Esophagus muscularis mucosa (tissue), 4 donors: Measurements from ENCODE around the gene RTP2. TPM values are rescaled to one million over a fixed set of nuclear protein-coding genes. Genes with fewer than 3 reads are reported as not detected.

ENCODE experiments used
- DNase-seq: peaks from one replicate; pipeline ENCODE4 v3.0.0-alpha.2; 2017; ENCODE audit errors: extremely low spot score
- H3K27ac ChIP-seq, 4 donors: fragments of 200-600 bp; sonication (generic); replicated peaks in 1 of 4; 1 replicate in 3 of 4; 2 replicates in 1 of 4; pipeline ENCODE4 v1.5.1; 2016 to 2019; ENCODE audit warnings: mild to moderate bottlenecking in 1 of 4
- H3K27me3 ChIP-seq, 4 donors: fragments of 200-600 bp; sonication (generic); one replicate each; pipeline versions ENCODE4 v1.5.1 to v1.6.0; 2016 to 2019
- H3K36me3 ChIP-seq, 4 donors: fragments of 200-600 bp; sonication (generic); one replicate each; pipeline ENCODE4 v1.5.1; 2016 to 2019
- H3K4me1 ChIP-seq, 4 donors: fragments of 200-600 bp; sonication (generic); one replicate each; pipeline ENCODE4 v1.5.1; 2016 to 2019
- H3K4me3 ChIP-seq, 4 donors: fragments of 200-600 bp; sonication (generic); 1 replicate in 2 of 4; 2 replicates in 2 of 4; pipeline ENCODE4 v1.5.1; 2016 to 2019; ENCODE audit warnings: mild to moderate bottlenecking in 4 of 4, moderate library complexity in 1 of 4
- H3K9me3 ChIP-seq, 4 donors: fragments of 200-600 bp; sonication (generic); 1 replicate in 3 of 4; 2 replicates in 1 of 4; pipeline ENCODE4 v1.5.1; 2016 to 2019
- EP300 ChIP-seq: sonication (generic); formaldehyde crosslinking; IDR thresholded peaks from one replicate; pipeline ENCODE4 v1.6.1; 2017; ENCODE audit warnings: antibody characterized with exemption
- POLR2A ChIP-seq: fragments of 450-650 bp; IDR thresholded peaks from one replicate; pipeline ENCODE4 v1.6.1; 2017; ENCODE audit warnings: antibody characterized with exemption, moderate library complexity, mild to moderate bottlenecking, low read depth
- POLR2AphosphoS5 ChIP-seq, 2 donors: sonication (generic); formaldehyde crosslinking; IDR thresholded peaks; one replicate each; pipeline ENCODE4 v1.6.1; 2017; ENCODE audit warnings: antibody characterized with exemption in 2 of 2
- WGBS: methylation state at CpG from one replicate; pipeline ENCODE4 v1.1.5; 2018; 5-methylcytosine and 5-hydroxymethylcytosine counted together
- intact Hi-C: fragments of 100-400 bp; cut with DNase I; formaldehyde crosslinking; loops from one replicate; pipeline ENCODE4 v1.15.1; 2023
- total RNA-seq, 4 donors: library from RNA; depleted of rRNA; stranded (reverse); fragments of >200 nt; gene quantifications; one replicate each; pipeline versions ENCODE4 v1.1.0 to v1.2.1, GENCODE V29; 2016
- TF ChIP-seq, protein P1 (sequence below), 3 experiments: fragments of 200-600 bp in 2 of 3; fragments of 450-650 bp in 1 of 3; sonication (generic) in 2 of 3; IDR thresholded peaks; one replicate each; pipeline ENCODE4 v1.5.1; 2017 to 2019; ENCODE audit warnings: antibody characterized with exemption in 3 of 3, mild to moderate bottlenecking in 2 of 3, moderate library complexity in 1 of 3

The RTP2 gene
- total RNA-seq, 4 donors from 2014 or later: not detected

DNA sequence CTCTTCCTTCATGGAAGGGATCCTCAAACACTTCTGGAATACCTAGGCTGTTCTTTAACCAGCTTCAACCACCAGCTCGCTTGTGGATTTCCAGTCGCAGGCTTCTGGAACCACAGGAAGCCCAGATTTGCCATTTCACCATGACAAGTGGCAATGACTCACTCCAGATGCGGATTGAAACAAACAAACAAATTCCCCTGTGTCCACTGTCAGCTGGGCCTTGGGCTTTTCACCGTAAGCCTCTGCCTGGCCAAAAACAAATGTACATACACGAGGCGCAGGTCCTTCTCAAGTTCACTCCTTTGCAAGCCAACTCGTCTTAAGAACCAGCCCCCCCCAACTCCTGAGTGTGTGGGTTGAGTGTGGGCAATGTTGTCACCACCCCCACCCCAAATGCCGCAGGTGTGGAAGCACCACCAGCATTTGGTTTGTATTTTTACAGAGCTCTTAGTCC, 34.1 kb upstream of the RTP2 start:
- no peaks in the 10 kb centered on the region for H3K27me3 ChIP-seq
- no peaks in the 10 kb centered on the region for H3K9me3 ChIP-seq
- TF ChIP-seq POLR2A: peak; percentile 4
- TF ChIP-seq, protein P1, sequence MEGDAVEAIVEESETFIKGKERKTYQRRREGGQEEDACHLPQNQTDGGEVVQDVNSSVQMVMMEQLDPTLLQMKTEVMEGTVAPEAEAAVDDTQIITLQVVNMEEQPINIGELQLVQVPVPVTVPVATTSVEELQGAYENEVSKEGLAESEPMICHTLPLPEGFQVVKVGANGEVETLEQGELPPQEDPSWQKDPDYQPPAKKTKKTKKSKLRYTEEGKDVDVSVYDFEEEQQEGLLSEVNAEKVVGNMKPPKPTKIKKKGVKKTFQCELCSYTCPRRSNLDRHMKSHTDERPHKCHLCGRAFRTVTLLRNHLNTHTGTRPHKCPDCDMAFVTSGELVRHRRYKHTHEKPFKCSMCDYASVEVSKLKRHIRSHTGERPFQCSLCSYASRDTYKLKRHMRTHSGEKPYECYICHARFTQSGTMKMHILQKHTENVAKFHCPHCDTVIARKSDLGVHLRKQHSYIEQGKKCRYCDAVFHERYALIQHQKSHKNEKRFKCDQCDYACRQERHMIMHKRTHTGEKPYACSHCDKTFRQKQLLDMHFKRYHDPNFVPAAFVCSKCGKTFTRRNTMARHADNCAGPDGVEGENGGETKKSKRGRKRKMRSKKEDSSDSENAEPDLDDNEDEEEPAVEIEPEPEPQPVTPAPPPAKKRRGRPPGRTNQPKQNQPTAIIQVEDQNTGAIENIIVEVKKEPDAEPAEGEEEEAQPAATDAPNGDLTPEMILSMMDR (IDR thresholded peaks at IDR 0.05): no peak
- TF ChIP-seq POLR2AphosphoS5 (IDR thresholded peaks at IDR 0.05): peak in 1 of 2 donors; percentile 23
- WGBS: 77% methylated on average over 8 of the region's 8 CpGs
- no peak for DNase-seq
- peak overlapping the region; percentile 94 to 99 (median 98) for H3K27ac ChIP-seq
- intact Hi-C loops: loop anchor here (5.0 kb wide), 1 partner anchor 1411 kb away; no protein-coding TSS in a partner anchor
- peaks cover 21 to 34% (median 31%) of the 10 kb centered on the region in 4 donors for H3K36me3 ChIP-seq
- H3K4me3 ChIP-seq: peak overlapping the region; percentile 69 to 81 (median 76)
- H3K4me1 ChIP-seq: peaks cover 23 to 70% (median 43%) of the 10 kb centered on the region in 4 donors

DNA sequence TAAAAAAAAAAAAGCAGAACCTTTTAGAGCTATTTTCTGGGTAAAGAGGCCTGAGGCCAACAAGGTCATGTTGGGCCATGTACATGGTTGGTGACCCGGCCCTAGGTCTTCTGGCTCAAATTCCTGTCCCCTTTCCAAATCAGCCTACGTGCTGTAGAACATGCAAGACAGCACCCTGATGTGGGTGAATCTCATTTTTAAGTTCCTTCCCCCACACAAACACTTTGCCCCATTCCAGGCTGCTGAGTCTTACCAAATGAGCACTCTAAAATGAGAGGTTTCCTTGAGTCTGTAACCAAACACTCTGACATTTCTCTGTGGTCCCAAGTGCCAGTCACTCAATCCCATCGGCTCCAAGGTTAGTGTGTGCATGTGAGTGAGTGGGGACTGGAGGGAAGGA, 33.5 kb upstream of the RTP2 start:
- Histone ChIP-seq H3K36me3 (peaks cover 27 to 40% (median 37%) of the 10 kb centered on the region in 4 donors), H3K4me1 (peaks cover 29 to 64% (median 43%) of the 10 kb centered on the region in 4 donors), H3K27me3 (no peaks in the 10 kb centered on the region), H3K4me3 (peak overlapping the region in 2 of 4 donors; percentile 3 to 69), H3K9me3 (no peaks in the 10 kb centered on the region), H3K27ac (peak overlapping the region; percentile 94 to 99 (median 98))
- intact Hi-C loops: loop anchor here (5.0 kb wide), 1 partner anchor 1411 kb away; no protein-coding TSS in a partner anchor
- 70% methylated on average over 3 of the region's 3 CpGs for WGBS
- DNase-seq: no peak
- no peak for TF ChIP-seq POLR2A
- TF ChIP-seq, protein P1 (IDR thresholded peaks at IDR 0.05): no peak

DNA sequence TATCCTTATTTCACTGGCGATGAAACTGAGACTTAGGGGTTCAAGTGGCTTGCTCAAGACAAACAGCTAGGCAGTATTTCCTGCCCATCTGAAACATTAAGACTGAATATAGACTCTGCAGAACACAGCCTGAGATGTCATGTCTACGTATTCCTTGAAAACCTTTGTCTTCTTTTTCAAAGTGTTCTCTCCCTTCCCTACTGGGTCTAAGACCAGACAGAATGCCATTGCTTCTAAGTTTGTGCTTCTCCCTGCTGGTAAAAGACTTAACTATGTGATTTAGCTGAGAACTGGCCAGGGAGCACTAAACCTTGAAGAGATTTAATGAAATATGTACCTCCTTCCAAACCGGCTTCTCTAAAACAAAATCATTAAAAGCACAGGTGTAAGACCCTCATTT, 33.0 kb upstream of the RTP2 start:
- TF ChIP-seq, protein P1 (IDR thresholded peaks at IDR 0.05): no peak
- TF ChIP-seq POLR2AphosphoS5 (IDR thresholded peaks at IDR 0.05) (no peak), EP300 (no peak), POLR2A (no peak)
- peaks cover 30 to 60% (median 39%) of the 10 kb centered on the region in 4 donors for H3K4me1 ChIP-seq
- H3K9me3 ChIP-seq: no peaks in the 10 kb centered on the region
- WGBS: 94% methylated on average over 3 of the region's 3 CpGs
- H3K27ac ChIP-seq: peak overlapping the region in 2 of 4 donors; percentile 97 to 99
- no peaks in the 10 kb centered on the region for H3K27me3 ChIP-seq
- no peak overlapping the region for H3K4me3 ChIP-seq
- intact Hi-C loops: loop anchor here (5.0 kb wide), 1 partner anchor 1412 kb away; no protein-coding TSS in a partner anchor
- peaks cover 32 to 45% (median 42%) of the 10 kb centered on the region in 4 donors for H3K36me3 ChIP-seq
- DNase-seq: no peak

DNA sequence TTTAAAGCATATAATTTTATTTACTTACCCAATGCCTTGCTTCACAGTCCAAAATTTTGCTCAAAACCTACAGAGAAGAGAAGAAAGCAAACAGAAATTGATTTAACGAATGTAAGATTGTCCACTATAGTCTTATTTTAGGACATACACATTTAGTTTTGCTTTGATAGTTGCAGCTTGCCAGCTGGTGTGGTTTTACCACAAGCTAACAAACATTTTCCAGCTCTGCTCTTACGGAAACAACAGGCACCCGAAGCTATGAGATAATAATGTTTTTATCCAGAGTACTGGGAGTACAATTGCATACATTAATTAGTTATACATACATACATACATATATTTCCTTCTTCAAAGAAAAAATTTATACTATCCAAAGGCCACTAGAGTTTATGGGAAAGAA, 32.5 kb upstream of the RTP2 start:
- Histone ChIP-seq H3K4me1 (peaks cover 25 to 54% (median 36%) of the 10 kb centered on the region in 4 donors), H3K27ac (peak overlapping the region in 1 of 4 donors; percentile 99)
- intact Hi-C loops: loop anchor here (5.0 kb wide), 1 partner anchor 1412 kb away; no protein-coding TSS in a partner anchor

More for the DNA sequence above, 32.5 kb upstream of the RTP2 start:
- 79% methylated on average over 3 of the region's 3 CpGs for WGBS
- no peak for DNase-seq
- no peak for TF ChIP-seq POLR2A
- TF ChIP-seq EP300: no peak
- TF ChIP-seq POLR2AphosphoS5 (IDR thresholded peaks at IDR 0.05): no peak
- TF ChIP-seq, protein P1 (IDR thresholded peaks at IDR 0.05): no peak
- no peaks in the 10 kb centered on the region for H3K27me3 ChIP-seq
- H3K4me3 ChIP-seq: no peak overlapping the region
- H3K36me3 ChIP-seq: peaks cover 37 to 50% (median 47%) of the 10 kb centered on the region in 4 donors
- no peaks in the 10 kb centered on the region for H3K9me3 ChIP-seq
